ENCODE data around the gene PPM1F.
"Not testable (repeated sequence)": the region's sequence is repeated elsewhere in the genome, so short reads cannot be mapped to it uniquely, and the experiment has no call there.

PPM1F gene

GRCh38 chr22:21873619-21874018 lies 79.0 kb downstream of the PPM1F start:
- H2BK5ac ChIP-seq (ENCODE audit: low read depth, low read length, poor library complexity, severe bottlenecking): no peak overlapping the region

GRCh38 chr22:21872741-21873140 lies 79.9 kb downstream of the PPM1F start:
- not testable (repeated sequence) for H3K9ac ChIP-seq (ENCODE audit: low read length); H3K23ac ChIP-seq (ENCODE audit: low read length in 2 of 2); H3K27me3 ChIP-seq (ENCODE audit: control insufficient read depth in 1 of 2, insufficient read depth in 1 of 2, low read length in 2 of 2); H2AFZ ChIP-seq (ENCODE audit: low read depth, low read length); H3K4me3 ChIP-seq (ENCODE audit: insufficient read depth in 1 of 2, low read depth in 1 of 2, low read length in 2 of 2); H2AK5ac ChIP-seq (ENCODE audit: low read length, severe bottlenecking); H3K27ac ChIP-seq (ENCODE audit: low read length, poor library complexity, severe bottlenecking); H3K79me1 ChIP-seq (replicated peaks; ENCODE audit: low read length, poor library complexity, severe bottlenecking); H3K9me3 ChIP-seq (ENCODE audit: control insufficient read depth, low read length); H2BK15ac ChIP-seq (ENCODE audit: low read depth, poor library complexity, severe bottlenecking); H3K4me2 ChIP-seq (ENCODE audit: low read length, poor library complexity, severe bottlenecking); H2BK5ac ChIP-seq (ENCODE audit: low read depth, low read length, poor library complexity, severe bottlenecking); H2BK120ac ChIP-seq (ENCODE audit: low read depth, low read length); H3K4me1 ChIP-seq (ENCODE audit: control insufficient read depth, insufficient read depth, low read depth, low read length); H4K91ac ChIP-seq (ENCODE audit: low read length); H2BK12ac ChIP-seq (ENCODE audit: low read length in 2 of 2); H3K18ac ChIP-seq (ENCODE audit: low read depth in 1 of 2, low read length in 2 of 2); H4K8ac ChIP-seq (ENCODE audit: low read length); DNase-seq; H3K4ac ChIP-seq (ENCODE audit: low read depth in 1 of 2, low read length in 2 of 2); H3K14ac ChIP-seq (ENCODE audit: low read length in 2 of 2); H3K36me3 ChIP-seq (ENCODE audit: control insufficient read depth in 1 of 2, insufficient read depth in 2 of 2, low read depth in 1 of 2, low read length in 2 of 2)
- WGBS: 100% methylated on average over 1 of the region's 4 CpGs

More at GRCh38 chr22:21873619-21874018, 79.0 kb downstream of the PPM1F start:
- Histone ChIP-seq H3K4me2 (ENCODE audit: low read length, poor library complexity, severe bottlenecking) (no peak overlapping the region), H3K27ac (ENCODE audit: low read length, poor library complexity, severe bottlenecking) (no peak overlapping the region), H2AFZ (ENCODE audit: low read depth, low read length) (no peak overlapping the region), H3K9me3 (ENCODE audit: control insufficient read depth, low read length) (no peaks in the 10 kb centered on the region), H4K91ac (ENCODE audit: low read length) (no peak overlapping the region), H3K14ac (ENCODE audit: low read length in 2 of 2) (no peak overlapping the region), H3K4ac (ENCODE audit: low read depth in 1 of 2, low read length in 2 of 2) (no peak overlapping the region), H2BK12ac (ENCODE audit: low read length in 2 of 2) (no peak overlapping the region), H3K4me1 (ENCODE audit: control insufficient read depth, insufficient read depth, low read depth, low read length) (no peaks in the 10 kb centered on the region), H3K36me3 (ENCODE audit: control insufficient read depth in 1 of 2, insufficient read depth in 2 of 2, low read depth in 1 of 2, low read length in 2 of 2) (no peaks in the 10 kb centered on the region), H3K4me3 (ENCODE audit: insufficient read depth in 1 of 2, low read depth in 1 of 2, low read length in 2 of 2) (no peak overlapping the region), H3K79me1 (replicated peaks; ENCODE audit: low read length, poor library complexity, severe bottlenecking) (no peaks in the 10 kb centered on the region), H4K8ac (ENCODE audit: low read length) (no peak overlapping the region), H2AK5ac (ENCODE audit: low read length, severe bottlenecking) (no peak overlapping the region), H3K23ac (ENCODE audit: low read length in 2 of 2) (no peak overlapping the region), H2BK15ac (ENCODE audit: low read depth, poor library complexity, severe bottlenecking) (no peak overlapping the region), H2BK120ac (ENCODE audit: low read depth, low read length) (no peak overlapping the region), H3K27me3 (ENCODE audit: control insufficient read depth in 1 of 2, insufficient read depth in 1 of 2, low read length in 2 of 2) (no peaks in the 10 kb centered on the region), H3K9ac (ENCODE audit: low read length) (no peak overlapping the region), H3K18ac (ENCODE audit: low read depth in 1 of 2, low read length in 2 of 2) (no peak overlapping the region)
- DNase-seq: no peak
- 91% methylated on average over 7 of the region's 7 CpGs for WGBS

All from mesenchymal stem cell (in vitro differentiated cells and primary cell).